Measurements from ENCODE around the gene KRIT1.

KRIT1 gene

GRCh38 chr7:92292981-92293380 is 47.3 kb upstream of the KRIT1 start:
- H3K79me2 ChIP-seq (ENCODE audit: insufficient read depth, low read length), result peaks cover 32% of the 10 kb centered on the region
- no peaks in the 10 kb centered on the region for H3K27me3 ChIP-seq (ENCODE audit: insufficient read depth, low read length, poor library complexity)
- no peak overlapping the region for H2AFZ ChIP-seq (ENCODE audit: low read depth, low read length)
- H3K4me1 ChIP-seq (ENCODE audit: insufficient read depth, low read length), result no peaks in the 10 kb centered on the region
- H3K27ac ChIP-seq (ENCODE audit: low read length), result no peak overlapping the region
- DNase-seq, result no peak
- no peak overlapping the region for H3K9ac ChIP-seq (ENCODE audit: low read depth, low read length)
- no peaks in the 10 kb centered on the region for H3K9me3 ChIP-seq (ENCODE audit: insufficient read depth, low read length, severe bottlenecking)
- H3K36me3 ChIP-seq (ENCODE audit: insufficient read depth, low read length), result peaks cover 18% of the 10 kb centered on the region
- ATAC-seq (ENCODE audit: insufficient read depth, low read depth), result no peak
- no peak for TF ChIP-seq EZH2 (IDR thresholded peaks at IDR 0.05; ENCODE audit: borderline replicate concordance, low read depth, low read length, severe bottlenecking)
- TF ChIP-seq, protein P1, sequence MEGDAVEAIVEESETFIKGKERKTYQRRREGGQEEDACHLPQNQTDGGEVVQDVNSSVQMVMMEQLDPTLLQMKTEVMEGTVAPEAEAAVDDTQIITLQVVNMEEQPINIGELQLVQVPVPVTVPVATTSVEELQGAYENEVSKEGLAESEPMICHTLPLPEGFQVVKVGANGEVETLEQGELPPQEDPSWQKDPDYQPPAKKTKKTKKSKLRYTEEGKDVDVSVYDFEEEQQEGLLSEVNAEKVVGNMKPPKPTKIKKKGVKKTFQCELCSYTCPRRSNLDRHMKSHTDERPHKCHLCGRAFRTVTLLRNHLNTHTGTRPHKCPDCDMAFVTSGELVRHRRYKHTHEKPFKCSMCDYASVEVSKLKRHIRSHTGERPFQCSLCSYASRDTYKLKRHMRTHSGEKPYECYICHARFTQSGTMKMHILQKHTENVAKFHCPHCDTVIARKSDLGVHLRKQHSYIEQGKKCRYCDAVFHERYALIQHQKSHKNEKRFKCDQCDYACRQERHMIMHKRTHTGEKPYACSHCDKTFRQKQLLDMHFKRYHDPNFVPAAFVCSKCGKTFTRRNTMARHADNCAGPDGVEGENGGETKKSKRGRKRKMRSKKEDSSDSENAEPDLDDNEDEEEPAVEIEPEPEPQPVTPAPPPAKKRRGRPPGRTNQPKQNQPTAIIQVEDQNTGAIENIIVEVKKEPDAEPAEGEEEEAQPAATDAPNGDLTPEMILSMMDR (IDR thresholded peaks at IDR 0.05; ENCODE audit: borderline replicate concordance, extremely low read depth, low read length, poor library complexity, severe bottlenecking), result no peak
- H3K4me3 ChIP-seq (ENCODE audit: low read depth in 1 of 2, low read length in 2 of 2), result no peak overlapping the region
- no peak overlapping the region for H3K4me2 ChIP-seq (ENCODE audit: insufficient read depth, low read length)
- 0 out of 2 replicates have a peak, but pooled peaks cover 3% of the 10 kb centered on the region for H4K20me1 ChIP-seq (ENCODE audit: insufficient read depth, low read length)

- Histone ChIP-seq H3K4me3 (ENCODE audit: low read depth in 1 of 2, low read length in 2 of 2) (no peak overlapping the region), H2AFZ (ENCODE audit: low read depth, low read length) (no peak overlapping the region), H3K4me2 (ENCODE audit: insufficient read depth, low read length) (no peak overlapping the region), H3K4me1 (ENCODE audit: insufficient read depth, low read length) (no peaks in the 10 kb centered on the region), H3K9me3 (ENCODE audit: insufficient read depth, low read length, severe bottlenecking) (no peaks in the 10 kb centered on the region), H3K79me2 (ENCODE audit: insufficient read depth, low read length) (peaks cover 54% of the 10 kb centered on the region), H3K36me3 (ENCODE audit: insufficient read depth, low read length) (no peaks in the 10 kb centered on the region), H3K27me3 (ENCODE audit: insufficient read depth, low read length, poor library complexity) (no peaks in the 10 kb centered on the region), H3K9ac (ENCODE audit: low read depth, low read length) (no peak overlapping the region), H3K27ac (ENCODE audit: low read length) (no peak overlapping the region), H4K20me1 (ENCODE audit: insufficient read depth, low read length) (0 out of 2 replicates have a peak, but pooled peaks cover 6% of the 10 kb centered on the region)
- TF ChIP-seq, protein P1 (IDR thresholded peaks at IDR 0.05; ENCODE audit: borderline replicate concordance, extremely low read depth, low read length, poor library complexity, severe bottlenecking), result no peak
- TF ChIP-seq EZH2 (IDR thresholded peaks at IDR 0.05; ENCODE audit: borderline replicate concordance, low read depth, low read length, severe bottlenecking), result no peak
- no peak for ATAC-seq (ENCODE audit: insufficient read depth, low read depth)
- DNase-seq, result no peak
Measured at GRCh38 chr7:92289321-92289720, 43.6 kb upstream of the KRIT1 start.

GRCh38 chr7:92282930-92283329 is 37.2 kb upstream of the KRIT1 start:
- H3K79me2 ChIP-seq (ENCODE audit: insufficient read depth, low read length), result peaks cover 42% of the 10 kb centered on the region
- H3K9me3 ChIP-seq (ENCODE audit: insufficient read depth, low read length, severe bottlenecking), result peaks cover 3% of the 10 kb centered on the region
- no peak overlapping the region for H3K9ac ChIP-seq (ENCODE audit: low read depth, low read length)
- H3K4me3 ChIP-seq (ENCODE audit: low read depth in 1 of 2, low read length in 2 of 2), result no peak overlapping the region
- H3K36me3 ChIP-seq (ENCODE audit: insufficient read depth, low read length), result no peaks in the 10 kb centered on the region; the same call in 1 of the 2 replicates
- H2AFZ ChIP-seq (ENCODE audit: low read depth, low read length), result no peak overlapping the region
- no peak overlapping the region for H3K27ac ChIP-seq (ENCODE audit: low read length)
- 0 out of 2 replicates have a peak, but pooled peaks cover 3% of the 10 kb centered on the region for H4K20me1 ChIP-seq (ENCODE audit: insufficient read depth, low read length)
- H3K4me2 ChIP-seq (ENCODE audit: insufficient read depth, low read length), result no peak overlapping the region
- no peak for DNase-seq
- no peaks in the 10 kb centered on the region for H3K27me3 ChIP-seq (ENCODE audit: insufficient read depth, low read length, poor library complexity)
- H3K4me1 ChIP-seq (ENCODE audit: insufficient read depth, low read length), result no peaks in the 10 kb centered on the region
- no peak for ATAC-seq (ENCODE audit: insufficient read depth, low read depth)
- no peak for TF ChIP-seq EZH2 (IDR thresholded peaks at IDR 0.05; ENCODE audit: borderline replicate concordance, low read depth, low read length, severe bottlenecking)
- TF ChIP-seq, protein P1 (IDR thresholded peaks at IDR 0.05; ENCODE audit: borderline replicate concordance, extremely low read depth, low read length, poor library complexity, severe bottlenecking), result no peak

Data from DND-41 (cell line).